Ishikawa (cell line): ENCODE data around the gene RBM44.

Experiments
- CEBPB ChIP-seq: IDR thresholded peaks from 2 replicates; pipeline ENCODE4 v1.6.1; 2012
- EGR1 ChIP-seq: IDR thresholded peaks from 2 replicates; pipeline ENCODE4 v1.6.1; 2012
- EP300 ChIP-seq: IDR thresholded peaks from 2 replicates; pipeline ENCODE4 v1.6.1; 2012; ENCODE audit warnings: borderline replicate concordance
- FOXM1 ChIP-seq: IDR thresholded peaks from 2 replicates; pipeline ENCODE4 v1.6.1; 2012; ENCODE audit warnings: low read depth, borderline replicate concordance
- MAX ChIP-seq: IDR thresholded peaks from 2 replicates; pipeline ENCODE4 v1.6.1; 2012
- REST ChIP-seq: IDR thresholded peaks from 2 replicates; pipeline ENCODE4 v1.6.1; 2012; ENCODE audit warnings: low read depth, mild to moderate bottlenecking
- YY1 ChIP-seq: IDR thresholded peaks from 2 replicates; pipeline ENCODE4 v1.6.1; 2012; ENCODE audit warnings: low read depth

GRCh38 chr2:237885931-237886684, 87.5 kb downstream of the RBM44 start:
- TF ChIP-seq FOXM1: no peak
- TF ChIP-seq REST: no peak
- no peak for TF ChIP-seq MAX
- TF ChIP-seq EP300: no peak
- TF ChIP-seq YY1: no peak
- TF ChIP-seq CEBPB: no peak
- TF ChIP-seq EGR1: no peak
